Posterior vena cava (tissue), 2 donors: ENCODE measurements around the gene PAPPA2. TPM values are rescaled to one million over a fixed set of nuclear protein-coding genes. Genes with fewer than 3 reads are reported as not detected.

Experiments used
- DNase-seq: peaks from one replicate; pipeline ENCODE4 v3.0.0-alpha.2; 2020; ENCODE audit warnings: low spot score
- intact Hi-C, 2 donors: fragments of 100-400 bp; cut with DNase I; formaldehyde crosslinking; loops; one replicate each; pipeline versions ENCODE4 v1.14.1 to v1.14.2; 2022 to 2023
- total RNA-seq, 2 donors: library from RNA; stranded (reverse); fragmentation: NEBNext Ultra II Directional; extraction: Animal tissue kit (Norgen Biotek cat#: 25700); gene quantifications; one replicate each; pipeline ENCODE4 v1.2.1, GENCODE V29; 2021
- donor health status: DM: yes; HTN: yes; CAD: no.
- donor health status: DM: yes; HTN: yes; CAD: no.

Gene PAPPA2
- total RNA-seq, 2 donors from 2014 or later = 0.38 to 0.97 TPM

DNA sequence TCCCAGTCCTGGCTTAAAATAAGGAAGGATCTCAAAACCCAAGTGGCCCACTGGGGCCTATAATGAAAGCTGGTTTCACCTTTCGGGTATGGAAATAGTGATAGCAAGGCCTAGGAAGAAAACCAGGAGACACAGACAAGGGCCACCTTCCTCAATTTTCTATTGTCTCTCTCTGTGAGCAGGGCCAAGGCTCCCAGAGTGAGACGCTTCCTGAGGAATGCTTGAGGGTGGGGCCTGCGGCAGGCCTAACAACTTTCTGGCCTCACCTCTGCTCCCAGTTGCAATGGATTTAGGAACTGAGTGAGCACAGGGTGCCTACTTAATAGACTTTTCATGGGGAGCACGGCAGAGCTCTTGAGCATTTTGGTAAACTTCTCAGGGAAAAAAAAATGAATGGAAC, 400.6 kb downstream of the PAPPA2 start:
- no peak for DNase-seq
- intact Hi-C loops = no loop called here

DNA sequence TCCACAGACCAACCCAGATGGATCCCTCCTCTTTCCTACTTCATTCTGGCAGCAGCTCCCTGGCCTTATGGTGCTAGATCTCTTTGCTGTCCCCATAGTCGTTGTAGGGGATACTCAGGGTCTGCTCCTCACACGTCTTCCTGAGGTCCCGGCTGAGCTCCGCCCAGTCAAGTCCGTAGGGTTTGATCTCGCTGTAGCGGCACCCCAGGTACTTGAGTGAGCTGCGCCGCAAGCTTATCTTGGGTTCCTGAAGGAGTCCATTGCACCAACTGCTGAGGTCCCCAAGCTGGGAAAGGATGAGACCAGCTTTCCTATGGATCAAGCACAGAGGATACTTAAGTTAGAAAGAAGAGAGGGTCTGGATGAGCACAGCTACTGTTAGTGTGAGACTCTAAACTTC, 401.2 kb downstream of the PAPPA2 start:
- DNase-seq = peak; percentile 82
- intact Hi-C loops = no loop called here

DNA sequence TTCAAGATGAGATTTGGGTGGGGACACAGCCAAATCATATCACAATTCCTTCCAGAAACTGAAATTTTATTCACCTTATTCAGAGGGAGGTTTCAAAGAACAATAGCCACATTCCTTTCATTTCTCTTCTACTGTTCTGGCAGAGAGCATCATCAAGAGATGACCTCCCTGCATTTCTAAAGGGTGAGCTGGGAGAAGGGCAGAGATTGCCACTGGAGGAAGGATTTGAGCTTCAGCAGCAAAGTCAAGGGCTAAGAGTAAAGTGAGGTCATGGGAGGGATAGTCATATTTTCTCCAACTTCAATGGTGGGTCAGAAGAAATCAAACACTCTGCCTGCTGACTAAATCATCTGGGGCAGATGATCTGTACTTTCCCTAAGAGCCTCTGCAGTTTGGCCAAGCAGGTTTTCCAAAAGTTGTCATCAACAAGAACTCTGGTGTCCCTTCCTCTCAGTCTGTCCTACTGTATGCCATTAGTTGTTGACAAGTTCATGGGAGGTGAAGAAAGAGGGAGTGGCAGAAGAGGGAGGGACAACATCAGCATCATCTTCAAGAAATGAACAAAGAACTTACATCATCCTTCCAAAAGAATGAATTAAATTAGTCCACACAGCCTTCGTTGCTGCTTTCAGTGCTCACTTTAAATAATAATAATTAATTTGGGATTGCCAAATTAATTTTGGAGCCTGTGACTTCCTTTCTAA, 403.2 kb downstream of the PAPPA2 start:
- intact Hi-C loops = no loop called here
- no peak for DNase-seq

DNA sequence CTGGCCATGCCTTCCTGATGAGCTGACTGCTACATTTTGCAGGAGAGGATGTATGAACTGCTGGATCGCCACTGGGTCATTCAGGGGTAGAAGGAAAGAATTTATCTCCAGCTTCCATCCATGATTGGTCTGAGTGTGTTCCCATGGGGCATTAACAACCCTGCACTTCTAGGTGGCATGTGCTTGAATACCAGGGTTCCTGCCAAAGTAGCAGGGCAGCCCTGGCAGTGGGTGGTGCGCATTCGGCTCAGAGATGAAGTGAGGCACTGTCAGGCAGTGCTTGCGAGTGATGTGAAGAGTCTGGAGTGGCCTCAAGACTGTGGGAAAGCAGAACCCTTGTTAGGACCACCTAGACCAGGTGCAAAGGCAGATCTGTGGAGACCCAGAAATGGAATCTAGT, 406.6 kb downstream of the PAPPA2 start:
- intact Hi-C loops = no loop called here
- no peak for DNase-seq

DNA sequence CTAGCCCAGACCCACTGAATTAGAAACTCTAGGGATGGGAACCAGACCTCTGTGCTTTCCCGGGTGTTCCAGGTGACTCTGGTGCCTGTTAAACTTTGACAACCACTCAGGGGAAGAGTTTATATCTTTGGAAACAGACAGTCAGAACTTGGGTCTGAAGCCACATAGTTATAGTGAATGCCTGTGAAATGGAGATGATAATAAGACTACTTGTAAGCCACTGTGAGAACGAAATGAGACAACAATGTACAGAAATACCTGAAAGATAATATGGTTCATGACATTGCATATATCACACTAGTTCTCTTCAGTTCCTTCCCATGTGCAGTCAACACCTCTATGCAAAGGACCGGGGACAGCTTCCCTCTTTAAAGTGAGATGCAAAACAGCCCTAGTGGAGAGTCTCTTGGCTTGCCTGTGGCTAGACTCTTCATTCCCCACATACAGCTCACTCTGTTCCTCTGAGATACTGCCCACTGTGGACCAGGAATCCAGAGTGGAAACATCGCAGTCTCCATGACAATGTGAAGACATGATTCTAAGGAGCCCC, 414.1 kb downstream of the PAPPA2 start:
- DNase-seq = no peak
- intact Hi-C loops = no loop called here

DNA sequence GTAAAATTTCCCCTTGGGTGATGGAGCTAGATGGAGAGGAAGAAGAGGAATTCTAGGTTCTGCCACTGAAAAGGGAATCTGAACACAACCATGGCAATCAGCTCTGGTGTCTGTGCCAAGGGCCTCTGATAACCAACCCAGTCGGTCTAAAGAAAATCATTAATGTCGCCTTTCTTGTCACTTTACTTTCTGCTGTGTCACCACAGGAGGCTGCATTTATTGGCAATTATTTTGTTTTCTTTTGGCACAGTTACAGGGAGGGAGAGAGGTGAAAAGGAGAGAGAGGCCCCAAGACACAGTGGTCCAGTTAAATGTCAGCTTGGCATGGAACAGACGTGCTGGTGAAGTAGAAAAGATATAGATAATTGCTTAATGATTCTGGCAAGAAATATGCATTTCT, 414.6 kb downstream of the PAPPA2 start:
- no peak for DNase-seq
- intact Hi-C loops = no loop called here

DNA sequence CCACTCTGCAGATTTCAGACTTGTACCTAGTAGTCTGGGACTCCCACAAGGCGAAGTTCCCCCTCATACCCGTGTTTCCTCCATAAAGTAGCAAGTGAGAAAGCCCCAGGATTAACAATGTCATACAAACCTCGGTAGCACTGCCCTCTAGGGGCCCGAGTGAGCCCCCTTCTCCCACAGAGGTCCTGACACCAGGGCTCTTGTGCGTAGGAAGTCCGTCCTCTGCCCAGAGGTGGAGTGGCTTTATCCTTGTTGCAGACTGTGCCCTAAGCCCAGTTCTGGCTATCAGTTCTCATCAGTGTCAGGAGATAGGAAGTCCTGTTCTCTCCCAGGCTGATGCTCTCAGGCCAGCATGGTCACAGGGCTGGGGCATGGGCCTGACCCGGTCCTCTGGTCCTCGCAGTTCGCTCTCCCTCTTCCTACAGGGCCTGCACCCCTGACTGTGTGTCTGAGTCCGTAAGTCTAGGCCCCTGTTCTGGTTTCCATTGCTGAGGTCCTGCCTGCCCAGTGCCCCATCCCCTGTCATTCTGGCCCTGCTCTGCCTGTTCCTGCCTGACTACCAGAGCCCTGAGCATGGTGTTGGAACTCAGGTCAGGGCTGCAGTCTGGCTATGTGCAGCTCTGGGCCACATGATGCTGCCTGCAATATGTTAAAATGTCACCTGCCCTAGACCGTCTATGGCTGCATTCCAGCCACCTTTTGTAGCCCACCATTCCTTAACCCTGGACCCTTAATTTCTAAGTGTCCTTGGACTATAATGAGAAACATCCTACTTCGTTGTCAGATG, 416.0 kb downstream of the PAPPA2 start:
- no peak for DNase-seq
- intact Hi-C loops = no loop called here

DNA sequence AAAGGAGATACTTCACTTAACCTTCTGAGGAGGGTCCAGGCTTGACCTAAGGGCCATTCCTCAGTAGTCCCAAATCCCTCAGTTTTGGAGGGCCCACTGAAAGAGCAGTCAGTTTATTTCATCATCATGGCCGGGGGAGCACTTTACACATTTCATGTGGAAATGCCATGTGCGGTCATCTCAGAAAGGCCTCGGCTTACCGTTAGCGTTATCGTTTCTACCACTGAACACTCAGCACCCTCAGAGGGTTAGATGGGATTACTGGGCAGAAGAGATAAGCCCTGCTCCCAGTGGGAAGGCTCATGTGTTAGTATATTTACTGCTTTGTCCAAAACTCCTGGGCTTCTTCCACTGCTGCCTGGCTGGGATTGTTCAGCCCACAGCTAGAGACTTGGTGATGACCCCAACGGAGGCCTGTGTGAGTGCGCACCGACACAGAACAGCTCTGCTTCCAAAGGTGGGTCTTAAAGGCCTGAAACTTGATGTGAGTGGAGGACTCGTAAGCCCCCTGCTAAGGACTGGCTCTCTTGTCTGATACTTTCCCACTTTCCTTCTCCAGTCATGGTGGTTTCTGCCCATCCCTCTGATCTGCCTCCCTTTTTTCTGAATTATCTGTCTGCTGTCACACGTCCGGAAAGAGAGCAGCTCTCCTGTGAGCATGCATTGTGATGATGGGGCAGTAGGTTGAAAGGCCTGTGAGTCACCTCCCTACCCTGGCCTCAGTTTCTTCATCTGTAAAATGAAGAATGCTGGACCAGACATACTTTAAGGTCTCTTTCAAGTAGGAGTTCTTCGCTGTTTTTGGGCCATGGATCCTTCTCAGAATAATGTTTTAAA, 417.0 kb downstream of the PAPPA2 start:
- no peak for DNase-seq
- intact Hi-C loops = loop anchor here in 1 of 2 donors (5.0 kb wide), 1 partner anchor 503 kb away; no protein-coding TSS in a partner anchor

DNA sequence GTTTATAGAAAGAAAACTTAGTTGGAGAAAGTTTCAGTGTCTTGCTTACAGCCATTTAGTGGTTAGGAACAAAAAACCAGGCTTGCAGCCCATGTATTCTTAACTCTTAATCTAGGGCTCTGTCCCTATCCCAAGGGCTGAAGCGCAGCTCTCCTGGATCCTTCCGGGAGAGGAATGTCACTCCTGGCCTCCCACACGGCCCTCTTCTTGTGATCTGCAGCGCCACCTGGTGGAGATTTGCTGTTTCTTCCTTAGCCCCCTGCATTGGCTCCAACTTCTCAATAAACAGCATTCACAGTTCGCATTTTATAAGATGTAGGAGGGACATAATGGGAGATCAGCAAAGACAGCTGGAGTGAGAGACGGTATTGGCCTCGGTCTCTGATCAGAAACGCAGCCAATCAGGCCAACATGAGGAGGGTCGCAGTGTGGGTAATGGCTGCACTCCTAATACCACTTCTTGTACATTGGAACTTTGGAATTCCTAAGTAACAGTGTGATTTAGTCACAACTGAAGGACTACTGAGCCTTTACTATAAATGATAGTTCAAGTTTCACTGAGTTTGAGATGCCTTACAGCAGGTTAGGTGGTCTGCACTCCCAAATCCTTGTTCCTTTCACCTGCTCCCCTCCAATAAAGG, 418.1 kb downstream of the PAPPA2 start:
- DNase-seq = peak; percentile 89
- intact Hi-C loops = loop anchor here in 1 of 2 donors (5.0 kb wide), 1 partner anchor 504 kb away; no protein-coding TSS in a partner anchor

DNA sequence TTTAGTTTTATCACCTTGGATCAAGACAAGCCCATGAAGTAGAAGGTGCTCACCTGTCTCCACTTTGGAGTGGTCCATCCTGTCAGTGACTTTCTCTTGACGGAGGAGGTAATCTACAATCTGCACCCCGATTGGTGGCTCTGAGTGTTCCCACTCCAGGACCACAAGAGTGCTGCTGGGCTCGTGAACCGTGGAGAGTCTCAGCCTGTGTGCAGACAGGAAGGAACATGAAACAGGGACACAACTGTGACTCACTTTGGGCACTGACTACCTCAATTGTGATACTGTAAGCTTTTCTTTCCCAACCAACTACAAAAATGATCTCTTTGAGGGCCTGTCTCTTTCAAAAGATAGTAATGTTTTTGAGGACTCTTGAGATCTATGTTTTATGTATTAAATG, 421.3 kb downstream of the PAPPA2 start:
- intact Hi-C loops = loop anchor here in 1 of 2 donors (5.0 kb wide), 1 partner anchor 507 kb away; no protein-coding TSS in a partner anchor
- no peak for DNase-seq

DNA sequence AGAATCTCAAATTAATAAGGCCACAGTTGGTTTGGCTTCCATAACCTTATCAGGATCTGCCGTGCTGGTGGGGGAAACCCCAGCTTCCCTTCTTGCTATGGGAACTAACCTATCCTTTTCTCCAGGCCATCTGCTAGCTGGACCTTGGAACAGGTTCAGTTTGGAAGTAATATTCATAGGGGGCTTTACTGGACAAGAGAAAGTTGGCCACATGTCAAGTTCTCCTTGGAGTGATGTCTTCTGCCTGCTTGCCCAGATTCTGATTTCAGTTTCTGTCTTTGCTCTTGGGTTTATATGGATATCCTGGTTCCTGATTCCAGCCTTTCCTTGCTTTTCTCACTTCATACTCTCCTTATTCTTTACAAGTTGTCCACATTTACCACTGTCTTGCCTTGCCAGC, 421.9 kb downstream of the PAPPA2 start:
- intact Hi-C loops = loop anchor here in 1 of 2 donors (5.0 kb wide), 1 partner anchor 508 kb away; no protein-coding TSS in a partner anchor

DNA sequence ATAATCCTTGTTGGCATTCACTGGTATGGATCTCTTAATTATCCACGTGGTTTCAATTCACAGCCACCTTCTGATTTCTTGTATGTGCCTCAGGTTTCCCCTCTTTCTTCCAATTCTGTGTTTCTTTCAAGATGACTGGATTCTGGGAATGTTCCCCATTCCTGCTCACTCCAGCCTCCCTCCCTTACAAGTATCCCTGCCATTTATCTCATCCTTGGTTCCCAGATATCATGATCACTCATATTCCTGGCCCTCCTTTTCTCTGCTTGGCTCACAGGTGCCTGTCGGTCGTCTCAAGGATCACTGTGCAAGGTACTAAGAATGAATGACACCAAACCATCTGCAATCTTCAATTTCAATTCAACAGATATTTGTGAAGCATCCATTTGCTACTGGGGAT, 422.4 kb downstream of the PAPPA2 start:
- no peak for DNase-seq
- intact Hi-C loops = no loop called here

More for the DNA sequence above, 421.9 kb downstream of the PAPPA2 start:
- no peak for DNase-seq

DNA sequence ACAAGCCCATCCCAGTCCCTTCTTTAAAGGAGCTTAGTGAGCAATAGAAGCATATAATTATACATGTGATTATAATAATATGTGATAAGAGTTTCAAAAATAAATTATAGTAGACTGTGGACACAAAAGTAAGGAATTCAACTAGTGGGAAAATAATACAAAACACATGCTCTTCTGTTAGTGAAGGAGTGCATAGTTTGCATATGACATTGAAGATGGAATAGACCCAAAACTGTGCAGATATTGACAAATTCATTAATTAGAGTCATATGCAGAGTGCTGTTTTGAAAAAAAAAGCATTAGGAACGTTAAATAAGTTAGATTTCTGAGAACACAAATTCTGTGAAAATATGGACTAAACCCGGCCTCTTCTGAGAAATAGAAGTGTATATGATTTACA, 422.8 kb downstream of the PAPPA2 start:
- intact Hi-C loops = no loop called here
- DNase-seq = no peak

DNA sequence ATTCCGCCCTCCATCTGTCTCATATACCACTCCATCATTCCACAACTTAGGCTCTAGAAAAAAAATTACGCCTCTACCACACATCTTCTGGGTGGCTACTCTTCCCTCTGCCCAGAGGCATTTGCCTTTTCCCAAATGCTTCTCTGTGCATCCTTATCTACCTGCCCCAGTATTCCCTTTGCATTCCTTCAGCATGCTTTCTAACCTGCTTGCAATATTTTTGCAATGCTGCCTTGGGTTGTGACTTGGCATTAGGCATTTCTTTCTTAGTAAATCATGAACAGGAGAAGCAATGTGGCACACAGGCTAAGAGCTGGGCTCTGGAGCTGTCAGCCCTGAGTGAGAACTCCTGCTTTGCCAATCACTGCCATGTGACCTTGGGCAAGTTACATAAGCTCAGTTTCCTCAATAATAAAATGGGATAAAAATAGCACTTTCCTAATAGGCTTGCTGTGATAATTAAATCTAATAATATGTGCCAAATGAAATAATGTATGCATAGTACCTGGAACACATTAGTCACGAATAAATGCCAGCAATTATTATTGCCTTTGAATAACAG, 425.6 kb downstream of the PAPPA2 start:
- intact Hi-C loops = no loop called here
- no peak for DNase-seq

DNA sequence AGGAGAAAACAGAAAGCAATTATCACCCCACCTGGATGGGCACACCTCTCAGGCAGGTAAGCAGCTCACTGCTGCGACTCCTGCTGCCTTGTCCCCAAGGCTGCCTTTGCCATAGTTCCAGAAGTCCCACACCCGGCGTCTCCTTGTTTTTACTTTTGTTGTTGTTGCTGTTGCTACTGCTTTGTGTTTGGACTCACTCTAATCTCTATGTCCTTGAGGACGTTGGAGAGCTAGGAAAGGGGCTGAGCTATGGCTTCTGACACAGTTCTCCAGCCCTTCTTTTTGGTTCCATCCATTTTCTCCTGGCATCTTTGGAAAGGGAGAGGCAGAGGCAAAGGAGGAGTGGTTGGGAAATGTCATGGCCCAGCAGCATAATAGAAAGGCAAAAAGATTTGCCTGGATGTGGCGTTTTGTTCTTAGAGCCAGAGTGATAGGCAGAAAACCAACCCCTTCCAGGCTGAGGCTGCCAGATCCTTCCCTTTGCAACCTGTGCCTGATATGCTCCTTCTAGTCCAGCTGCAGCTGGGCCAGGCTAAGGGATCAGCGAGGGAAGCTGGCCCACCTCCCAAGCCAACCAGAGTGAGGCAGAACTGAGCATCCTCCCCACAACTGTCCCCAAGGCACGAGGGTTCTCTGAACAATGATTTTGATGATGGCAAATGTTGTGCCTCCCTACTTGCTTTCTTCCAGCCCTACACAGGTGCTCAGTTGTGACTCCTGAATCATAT, 430.8 kb downstream of the PAPPA2 start:
- intact Hi-C loops = loop anchor here in 1 of 2 donors (10.0 kb wide), 2 partner anchors 291 to 891 kb away; no protein-coding TSS in a partner anchor
- no peak for DNase-seq

DNA sequence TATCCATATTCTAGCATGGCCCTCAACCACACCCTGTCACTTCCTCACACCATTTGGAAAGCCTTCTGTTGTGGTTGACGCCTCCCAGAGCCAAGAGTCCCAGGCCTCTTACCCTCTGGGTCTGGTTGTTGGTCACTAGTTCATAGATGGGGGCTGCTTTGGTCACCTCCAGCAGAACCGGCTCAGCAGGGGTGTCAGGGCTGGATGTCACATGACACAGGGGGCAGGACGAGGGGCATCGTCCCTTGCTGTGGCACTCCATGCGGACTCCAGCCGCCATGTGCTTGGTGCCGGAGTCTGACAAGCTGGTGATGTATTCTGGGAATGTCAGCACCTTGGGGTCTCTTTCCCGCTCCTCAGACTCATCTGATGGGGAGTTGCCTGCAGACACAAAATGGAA, 431.5 kb downstream of the PAPPA2 start:
- intact Hi-C loops = loop anchor here in 1 of 2 donors (10.0 kb wide), 2 partner anchors 290 to 890 kb away; no protein-coding TSS in a partner anchor
- DNase-seq = no peak
